Osteocyte (in vitro differentiated cells): Measurements from ENCODE around the gene SERPINB10. TPM values are rescaled to one million over a fixed set of nuclear protein-coding genes. Genes with fewer than 3 reads are reported as not detected.

Source experiments
- DNase-seq: peaks from one replicate; pipeline ENCODE4 v3.0.0; 2021; ENCODE audit warnings: mixed read lengths; ENCODE audit not compliant: unreplicated experiment; ENCODE audit errors: extremely low spot score
- H3K27ac Mint-ChIP-seq: one replicate; pipeline ENCODE4 v1.8.0; 2021; ENCODE audit warnings: mild to moderate bottlenecking, mixed read lengths; ENCODE audit not compliant: unreplicated experiment
- H3K27me3 Mint-ChIP-seq: one replicate; pipeline ENCODE4 v1.8.0; 2021; ENCODE audit warnings: mixed read lengths; ENCODE audit not compliant: unreplicated experiment
- H3K36me3 Mint-ChIP-seq: one replicate; pipeline ENCODE4 v1.8.0; 2021; ENCODE audit warnings: mixed read lengths; ENCODE audit not compliant: unreplicated experiment
- H3K4me1 Mint-ChIP-seq: one replicate; pipeline ENCODE4 v1.8.0; 2021; ENCODE audit warnings: mixed read lengths; ENCODE audit not compliant: unreplicated experiment
- H3K4me3 Mint-ChIP-seq: one replicate; pipeline ENCODE4 v1.8.0; 2021; ENCODE audit warnings: mild to moderate bottlenecking, moderate library complexity, mixed read lengths; ENCODE audit not compliant: unreplicated experiment
- H3K9me3 Mint-ChIP-seq: one replicate; pipeline ENCODE4 v1.8.0; 2021; ENCODE audit warnings: mixed read lengths; ENCODE audit not compliant: unreplicated experiment
- CTCF ChIP-seq: fragments of 200-600 bp; sonication (generic); IDR thresholded peaks from 2 replicates; pipeline ENCODE4 v1.5.0; 2021; ENCODE audit warnings: antibody characterized with exemption, mild to moderate bottlenecking, moderate library complexity
- total RNA-seq: library from RNA; stranded (reverse); gene quantifications from 2 replicates; pipeline ENCODE4 v1.2.1, GENCODE V29; 2021

SERPINB10 gene
- total RNA-seq, 1 donor from 2014 or later: not detected

- Mint-ChIP-seq H3K9me3 (no peaks in the 10 kb centered on the region), H3K36me3 (no peaks in the 10 kb centered on the region), H3K4me3 (no peak overlapping the region), H3K4me1 (no peaks in the 10 kb centered on the region), H3K27me3 (peaks cover 10% of the 10 kb centered on the region), H3K27ac (no peak overlapping the region)
- no peak for TF ChIP-seq CTCF
- no peak for DNase-seq
Observed at GRCh38 chr18:63867368-63868125, 40.2 kb upstream of the SERPINB10 start.

GRCh38 chr18:63868546-63868945 is 39.2 kb upstream of the SERPINB10 start:
- H3K4me3 Mint-ChIP-seq: no peak overlapping the region

GRCh38 chr18:63869374-63869773 is 38.4 kb upstream of the SERPINB10 start:
- TF ChIP-seq CTCF: no peak
- no peaks in the 10 kb centered on the region for H3K9me3 Mint-ChIP-seq
- no peak for DNase-seq
- H3K4me1 Mint-ChIP-seq: no peaks in the 10 kb centered on the region
- H3K27ac Mint-ChIP-seq: no peak overlapping the region
- peaks cover 11% of the 10 kb centered on the region for H3K27me3 Mint-ChIP-seq
- no peaks in the 10 kb centered on the region for H3K36me3 Mint-ChIP-seq
- no peak overlapping the region for H3K4me3 Mint-ChIP-seq

More at GRCh38 chr18:63868546-63868945, 39.2 kb upstream of the SERPINB10 start:
- no peak for DNase-seq
- no peaks in the 10 kb centered on the region for H3K36me3 Mint-ChIP-seq
- no peak for TF ChIP-seq CTCF
- H3K27ac Mint-ChIP-seq: no peak overlapping the region
- H3K9me3 Mint-ChIP-seq: no peaks in the 10 kb centered on the region
- no peaks in the 10 kb centered on the region for H3K4me1 Mint-ChIP-seq
- H3K27me3 Mint-ChIP-seq: peaks cover 11% of the 10 kb centered on the region

- Mint-ChIP-seq H3K27me3 (peaks cover 11% of the 10 kb centered on the region), H3K9me3 (no peaks in the 10 kb centered on the region), H3K4me1 (no peaks in the 10 kb centered on the region), H3K36me3 (no peaks in the 10 kb centered on the region), H3K27ac (no peak overlapping the region), H3K4me3 (no peak overlapping the region)
- no peak for TF ChIP-seq CTCF
- no peak for DNase-seq
Observed at GRCh38 chr18:63869851-63870250, 37.9 kb upstream of the SERPINB10 start.

- Mint-ChIP-seq H3K9me3 (no peaks in the 10 kb centered on the region), H3K36me3 (no peaks in the 10 kb centered on the region), H3K4me1 (no peaks in the 10 kb centered on the region), H3K27me3 (peaks cover 11% of the 10 kb centered on the region), H3K4me3 (no peak overlapping the region), H3K27ac (no peak overlapping the region)
- DNase-seq: no peak
- no peak for TF ChIP-seq CTCF
Observed at GRCh38 chr18:63871836-63872235, 35.9 kb upstream of the SERPINB10 start.
